Muscle of leg (tissue), 16 donors: ENCODE measurements around the gene BUD13. TPM values are rescaled to one million over a fixed set of nuclear protein-coding genes. Genes with fewer than 3 reads are reported as not detected.

Experiments used
- DNase-seq: peaks from one replicate; pipeline ENCODE4 v3.0.0; 2013
- H3K27ac ChIP-seq: one replicate; pipeline ENCODE4 v1.5.1; 2013; ENCODE audit warnings: mild to moderate bottlenecking, low read length, control low read depth
- H3K27me3 ChIP-seq: one replicate; pipeline ENCODE4 v1.6.1; 2013; ENCODE audit warnings: low read length; ENCODE audit not compliant: control insufficient read depth, insufficient read depth
- H3K36me3 ChIP-seq: one replicate; pipeline ENCODE4 v1.6.1; 2013; ENCODE audit warnings: low read length; ENCODE audit not compliant: control insufficient read depth, insufficient read depth
- H3K4me1 ChIP-seq: one replicate; pipeline ENCODE4 v1.6.1; 2013; ENCODE audit warnings: low read length; ENCODE audit not compliant: control insufficient read depth, insufficient read depth
- H3K4me3 ChIP-seq: one replicate; pipeline ENCODE4 v1.5.1; 2013; ENCODE audit warnings: low read length, control low read depth
- H3K9me3 ChIP-seq: replicated peaks from 2 replicates; pipeline ENCODE4 v1.6.1; 2013; ENCODE audit warnings: low read depth, low read length; ENCODE audit not compliant: control insufficient read depth
- WGBS: methylation state at CpG from one replicate; pipeline ENCODE4 v1.1.5; 2013; ENCODE audit warnings: missing lambda C conversion rate; ENCODE audit not compliant: insufficient coverage; 5-methylcytosine and 5-hydroxymethylcytosine counted together
- long read RNA-seq, 11 donors: transcript quantifications; one replicate each; lab custom pipeline, GENCODE V29; 2026
- polyA plus RNA-seq, 8 donors: library from polyadenylated mRNA; unstranded; fragments of 120-200 nt; gene quantifications; one replicate each; pipeline versions ENCODE4 v1.2.1 to v1.2.3, GENCODE V29; 2013; ENCODE audit warnings: inconsistent platforms in 1 of 8, low replicate concordance in 1 of 8; ENCODE audit not compliant: insufficient read length in 8 of 8, insufficient read depth in 1 of 8
- total RNA-seq: library from RNA; stranded (reverse); fragments of 120-200 nt; gene quantifications from one replicate; pipeline ENCODE4 v1.2.4, GENCODE V29; 2013

Gene BUD13, protein sequence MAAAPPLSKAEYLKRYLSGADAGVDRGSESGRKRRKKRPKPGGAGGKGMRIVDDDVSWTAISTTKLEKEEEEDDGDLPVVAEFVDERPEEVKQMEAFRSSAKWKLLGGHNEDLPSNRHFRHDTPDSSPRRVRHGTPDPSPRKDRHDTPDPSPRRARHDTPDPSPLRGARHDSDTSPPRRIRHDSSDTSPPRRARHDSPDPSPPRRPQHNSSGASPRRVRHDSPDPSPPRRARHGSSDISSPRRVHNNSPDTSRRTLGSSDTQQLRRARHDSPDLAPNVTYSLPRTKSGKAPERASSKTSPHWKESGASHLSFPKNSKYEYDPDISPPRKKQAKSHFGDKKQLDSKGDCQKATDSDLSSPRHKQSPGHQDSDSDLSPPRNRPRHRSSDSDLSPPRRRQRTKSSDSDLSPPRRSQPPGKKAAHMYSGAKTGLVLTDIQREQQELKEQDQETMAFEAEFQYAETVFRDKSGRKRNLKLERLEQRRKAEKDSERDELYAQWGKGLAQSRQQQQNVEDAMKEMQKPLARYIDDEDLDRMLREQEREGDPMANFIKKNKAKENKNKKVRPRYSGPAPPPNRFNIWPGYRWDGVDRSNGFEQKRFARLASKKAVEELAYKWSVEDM
- total RNA-seq (17.8 TPM), polyA plus RNA-seq (10 to 100 TPM; 17.6 to 23.7 (median 19.6) TPM)
- long read RNA-seq, donor 1, partial matches to known transcripts = 0 of 4 reads
- long read RNA-seq, donor 1, other reads (novel, unspliced or antisense) = 0 of 4 reads
- long read RNA-seq, donor 2 = 0 reads
- long read RNA-seq, donor 3, transcript BUD13-201 (10 exons, 2,196 nt) = major isoform, 5 of 10 reads
- long read RNA-seq, donor 3, partial matches to known transcripts = 5 of 10 reads
- long read RNA-seq, donor 3, other reads (novel, unspliced or antisense) = 0 of 10 reads
- long read RNA-seq, donor 4 = 0 reads
- long read RNA-seq, donor 5, partial matches to known transcripts = 19 of 22 reads
- long read RNA-seq, donor 5, other reads (novel, unspliced or antisense) = 0 of 22 reads
- long read RNA-seq, donor 6, transcript BUD13-201 (10 exons, 2,196 nt) = major isoform, 12 of 27 reads
- long read RNA-seq, donor 6, partial matches to known transcripts = 15 of 27 reads
- long read RNA-seq, donor 6, other reads (novel, unspliced or antisense) = 0 of 27 reads
- long read RNA-seq, donor 7, partial matches to known transcripts = 11 of 15 reads
- long read RNA-seq, donor 7, other reads (novel, unspliced or antisense) = 0 of 15 reads
- long read RNA-seq, donor 8, partial matches to known transcripts = 0 of 3 reads
- long read RNA-seq, donor 8, other reads (novel, unspliced or antisense) = 0 of 3 reads
- long read RNA-seq, donor 9, partial matches to known transcripts = 0 of 1 reads
- long read RNA-seq, donor 9, other reads (novel, unspliced or antisense) = 0 of 1 reads
- long read RNA-seq, donor 10, transcript BUD13-201 (10 exons, 2,196 nt) = major isoform, 5 of 13 reads
- long read RNA-seq, donor 10, partial matches to known transcripts = 8 of 13 reads
- long read RNA-seq, donor 10, other reads (novel, unspliced or antisense) = 0 of 13 reads
- long read RNA-seq, donor 11, partial matches to known transcripts = 0 of 2 reads
- long read RNA-seq, donor 11, other reads (novel, unspliced or antisense) = 0 of 2 reads

DNA sequence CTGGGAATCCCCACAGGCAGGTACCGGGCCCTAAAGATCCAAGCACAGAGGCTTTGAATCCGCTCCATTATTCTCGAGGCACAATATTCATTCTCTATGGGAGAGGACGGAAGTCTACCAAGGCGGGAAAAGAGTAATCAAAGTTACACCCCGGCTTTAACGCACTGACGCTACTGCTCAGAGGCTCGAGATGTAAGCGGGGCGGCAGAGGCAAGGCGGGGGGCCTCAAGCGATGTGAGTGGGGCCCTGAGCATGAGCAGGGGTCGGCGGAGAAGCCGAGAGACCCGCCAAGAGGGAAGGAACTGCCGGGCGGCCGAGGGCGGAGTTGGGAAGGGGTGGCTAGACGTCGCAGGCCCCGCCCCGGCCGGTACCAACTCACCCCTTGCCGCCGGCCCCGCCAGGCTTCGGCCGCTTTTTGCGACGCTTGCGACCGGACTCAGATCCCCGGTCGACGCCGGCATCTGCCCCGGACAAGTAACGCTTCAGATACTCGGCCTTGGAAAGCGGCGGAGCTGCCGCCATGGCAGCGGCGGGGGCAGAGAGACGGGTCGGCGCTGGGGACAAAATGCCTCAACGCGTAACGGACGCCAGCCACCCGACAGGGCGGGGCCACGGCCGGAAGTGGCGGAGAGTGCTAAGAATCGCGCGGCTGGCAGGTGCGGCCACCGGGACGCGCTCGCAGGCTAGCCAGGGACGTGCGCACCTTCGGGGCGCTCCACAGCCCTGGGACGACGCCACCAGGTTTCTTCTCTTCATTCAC lies at the start of gene BUD13:
Gene BUD13, minus strand, starts transcription at position 545 of the 760 bp plus-strand sequence. Its CDS starts 23 bp downstream, at position 522.
- under 1% methylated on average over 71 of the region's 73 CpGs for WGBS
- Histone ChIP-seq H3K9me3 (no peaks in the 10 kb centered on the region), H3K4me3 (peak within 1 kb of the TSS; percentile 99), H3K27ac (peak within 1 kb of the TSS; percentile 95), H3K4me1 (peaks cover 13% of the 10 kb centered on the region), H3K27me3 (no peaks in the 10 kb centered on the region), H3K36me3 (peaks cover 13% of the 10 kb centered on the region)
- peak; percentile 94 for DNase-seq

DNA sequence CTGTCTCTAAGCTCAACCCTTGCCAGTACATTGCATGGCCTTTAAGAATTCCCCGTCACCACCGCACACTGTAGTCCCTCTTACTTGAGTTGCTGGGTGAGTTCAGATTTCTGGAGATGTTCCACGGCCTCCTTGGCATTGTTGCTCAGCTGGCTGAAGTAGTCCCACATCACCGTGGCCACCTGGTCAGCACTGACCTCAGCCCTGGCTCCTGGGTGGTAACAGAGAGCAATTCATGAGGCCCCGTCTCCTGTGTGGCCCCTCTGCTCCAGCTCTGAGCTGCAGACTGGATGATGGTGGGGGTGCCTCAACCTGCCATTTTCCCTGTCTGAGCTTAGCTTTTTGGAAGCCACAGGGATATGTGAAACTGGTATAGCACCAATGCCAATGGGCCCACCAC lies 49.8 kb upstream of the BUD13 start:
- 67% methylated on average over 4 of the region's 5 CpGs for WGBS
- Histone ChIP-seq H3K27ac (no peak overlapping the region), H3K36me3 (no peaks in the 10 kb centered on the region), H3K4me3 (no peak overlapping the region), H3K27me3 (peaks cover 2% of the 10 kb centered on the region), H3K9me3 (no peaks in the 10 kb centered on the region), H3K4me1 (no peaks in the 10 kb centered on the region)
- DNase-seq = no peak

DNA sequence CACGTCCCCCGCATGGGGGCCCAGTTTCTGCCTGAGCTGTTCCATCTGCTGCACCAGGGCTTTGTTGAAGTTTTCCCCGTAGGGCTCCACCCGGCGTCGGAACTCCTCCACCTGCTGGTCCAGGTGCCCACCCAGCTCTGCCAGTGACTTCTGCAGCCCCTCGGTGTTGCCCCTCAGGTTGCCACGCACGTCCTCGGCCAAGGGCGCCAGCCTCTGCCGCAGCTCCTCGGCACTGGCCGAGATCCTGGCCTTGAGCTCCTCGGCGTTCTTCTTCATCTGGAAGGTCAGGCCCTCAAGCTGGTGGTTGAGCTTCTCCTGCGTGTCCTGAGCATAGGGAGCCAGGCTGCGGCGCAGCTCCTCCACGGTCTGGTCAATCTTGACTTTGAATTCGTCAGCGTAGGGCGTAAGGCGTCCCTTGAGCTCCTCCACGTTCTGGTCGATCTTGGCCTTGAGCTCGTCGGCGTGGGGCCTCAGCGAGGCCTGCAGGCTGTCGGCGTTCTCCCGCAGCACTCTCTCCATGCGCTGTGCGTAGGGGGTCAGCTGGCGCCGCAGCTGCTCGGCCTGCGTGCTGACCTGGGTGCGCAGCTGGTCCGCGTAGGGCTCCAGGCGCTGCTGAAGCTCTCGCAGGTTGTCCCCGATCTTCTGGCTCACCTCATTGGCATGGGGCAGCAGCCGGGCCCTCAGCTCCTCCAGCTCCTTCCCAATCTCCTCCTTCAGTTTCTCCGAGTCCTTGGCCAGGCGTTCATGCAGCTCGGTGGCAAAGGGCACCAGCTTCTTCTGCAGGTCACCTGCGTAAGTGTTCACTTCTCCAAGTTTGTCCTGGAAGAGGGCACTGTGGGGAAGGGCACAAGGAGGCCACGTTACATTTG lies 48.5 kb upstream of the BUD13 start:
- DNase-seq = no peak

DNA sequence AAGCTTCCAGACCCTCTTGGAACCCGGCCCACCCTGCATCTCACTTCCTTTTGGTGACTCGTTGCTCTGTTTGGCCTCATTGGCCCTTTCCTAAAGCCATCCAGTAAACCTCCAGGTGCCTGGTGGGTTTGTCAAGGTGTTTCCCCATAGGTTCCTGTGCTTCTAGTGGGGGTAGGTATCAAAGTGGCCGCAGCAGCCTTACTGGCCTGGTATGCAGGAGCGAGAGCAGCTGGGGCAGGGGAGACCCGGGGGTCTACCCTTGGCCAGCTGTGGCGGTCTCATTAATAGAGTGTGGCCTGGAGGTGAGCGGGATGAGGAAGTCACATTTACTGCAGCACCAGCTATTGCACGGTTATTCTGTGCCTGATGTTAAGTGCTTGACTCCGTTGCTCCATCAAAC lies 46.3 kb upstream of the BUD13 start:
- Histone ChIP-seq H3K9me3 (no peaks in the 10 kb centered on the region), H3K4me3 (no peak overlapping the region), H3K27ac (no peak overlapping the region), H3K4me1 (no peaks in the 10 kb centered on the region), H3K36me3 (no peaks in the 10 kb centered on the region), H3K27me3 (peaks cover 2% of the 10 kb centered on the region)
- no peak for DNase-seq
- 86% methylated on average over 8 of the region's 9 CpGs for WGBS

More for the DNA sequence above, 48.5 kb upstream of the BUD13 start:
- Histone ChIP-seq H3K27me3 (peaks cover 2% of the 10 kb centered on the region), H3K27ac (no peak overlapping the region), H3K4me3 (no peak overlapping the region), H3K9me3 (no peaks in the 10 kb centered on the region), H3K36me3 (no peaks in the 10 kb centered on the region), H3K4me1 (no peaks in the 10 kb centered on the region)
- 89% methylated on average over 50 of the region's 51 CpGs for WGBS

DNA sequence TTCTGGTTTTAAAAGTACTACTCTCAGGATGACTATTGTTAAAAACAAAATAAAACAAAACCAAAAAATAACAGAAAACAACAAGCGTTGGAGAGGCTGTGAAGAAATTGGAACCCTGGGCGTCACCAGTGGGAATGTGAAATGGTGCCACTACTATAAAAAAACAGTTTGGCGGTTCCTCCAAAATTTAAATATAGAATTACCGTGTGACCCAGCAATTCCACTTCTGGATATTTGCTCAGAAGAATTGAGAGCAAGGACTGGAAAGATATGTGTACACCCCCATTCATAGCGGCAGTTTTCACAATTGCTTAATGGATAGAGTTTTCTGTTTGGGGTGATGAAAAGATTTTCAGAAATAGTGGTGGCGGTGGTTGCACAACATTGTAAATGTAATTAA lies 41.7 kb upstream of the BUD13 start:
- Histone ChIP-seq H3K36me3 (no peaks in the 10 kb centered on the region), H3K4me1 (no peaks in the 10 kb centered on the region), H3K4me3 (no peak overlapping the region), H3K9me3 (no peaks in the 10 kb centered on the region), H3K27ac (no peak overlapping the region), H3K27me3 (peaks cover 5% of the 10 kb centered on the region)
- no CpG with 5 or more reads among the region's 6 CpGs for WGBS
- no peak for DNase-seq

DNA sequence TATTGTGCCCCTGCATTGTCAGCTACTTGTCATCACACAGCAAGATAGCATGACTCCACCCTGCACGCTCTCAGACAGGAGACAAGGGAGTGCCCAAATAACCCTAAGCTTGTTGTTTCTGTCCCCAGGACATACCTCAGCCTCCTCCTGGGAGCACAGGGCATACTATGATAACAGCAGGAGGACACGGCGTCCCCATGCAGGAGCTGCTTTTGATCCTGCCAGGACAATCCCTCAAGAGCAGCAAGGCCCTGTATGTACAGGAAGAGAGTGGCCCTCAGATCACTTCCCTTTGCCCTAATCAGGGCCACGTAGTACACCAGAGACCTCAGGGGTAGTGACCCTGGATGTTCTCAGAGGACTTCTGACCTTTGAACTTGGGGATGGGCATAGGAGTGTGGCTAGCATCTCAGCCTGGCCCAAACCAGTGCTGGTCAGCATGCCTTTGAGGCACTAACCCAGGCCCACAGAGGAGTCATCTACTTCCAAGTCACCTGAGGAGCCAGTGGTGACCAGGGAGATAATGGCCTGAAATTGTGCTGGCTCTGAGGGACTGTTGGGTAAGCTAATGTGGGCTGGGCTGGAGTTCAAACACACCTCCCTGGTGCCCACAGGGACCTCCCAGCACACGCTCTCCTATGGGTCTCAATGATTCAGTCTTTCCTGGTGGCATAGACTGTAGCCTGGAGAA lies 41.1 kb upstream of the BUD13 start:
- no peaks in the 10 kb centered on the region for H3K36me3 ChIP-seq
- no peak overlapping the region for H3K4me3 ChIP-seq
- no peaks in the 10 kb centered on the region for H3K4me1 ChIP-seq
- no peaks in the 10 kb centered on the region for H3K9me3 ChIP-seq
- 73% methylated on average over 4 of the region's 5 CpGs for WGBS
- no peak overlapping the region for H3K27ac ChIP-seq
- H3K27me3 ChIP-seq = peaks cover 5% of the 10 kb centered on the region
- DNase-seq = no peak

DNA sequence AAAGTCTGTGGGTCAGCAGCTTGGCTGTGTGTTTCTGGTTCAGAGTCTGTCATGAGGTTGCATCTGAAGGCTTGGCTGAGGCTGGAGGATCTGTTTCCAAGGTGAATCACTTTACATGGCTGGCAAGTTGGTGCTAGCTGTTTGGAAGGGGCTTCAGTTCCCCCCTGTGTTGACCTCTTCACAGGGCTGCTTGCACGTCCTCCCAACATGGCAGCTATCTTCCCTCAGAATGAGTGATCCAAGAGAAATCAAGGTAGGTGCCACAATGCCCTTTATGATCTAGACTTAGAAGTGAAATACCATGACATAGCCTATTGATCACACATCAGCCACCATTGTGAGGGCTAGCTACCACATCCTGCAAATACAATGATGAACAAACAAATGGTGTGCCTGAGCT lies 40.4 kb upstream of the BUD13 start:
- Histone ChIP-seq H3K4me3 (no peak overlapping the region), H3K27ac (no peak overlapping the region), H3K4me1 (no peaks in the 10 kb centered on the region), H3K9me3 (no peaks in the 10 kb centered on the region), H3K36me3 (no peaks in the 10 kb centered on the region), H3K27me3 (peaks cover 5% of the 10 kb centered on the region)
- WGBS = 100% methylated on average over 1 of the region's 1 CpG
- no peak for DNase-seq

DNA sequence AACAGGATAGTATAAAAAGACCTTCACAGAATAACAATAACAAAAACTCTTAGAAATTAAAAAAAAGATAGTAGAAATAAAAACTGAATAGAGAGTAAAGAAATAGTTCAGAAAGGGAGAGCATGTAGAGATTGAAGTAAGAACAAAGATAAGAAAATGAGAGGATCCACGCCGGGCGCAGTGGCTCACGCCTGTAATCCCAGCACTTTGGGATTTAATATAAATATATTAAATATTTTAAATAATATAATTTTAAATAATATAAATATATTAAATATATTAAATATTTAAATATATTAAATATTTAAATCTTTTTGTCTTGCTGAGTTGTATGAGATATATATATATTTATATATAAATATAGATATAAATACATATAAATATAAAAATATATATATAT lies 39.3 kb upstream of the BUD13 start:
- no CpG with 5 or more reads among the region's 4 CpGs for WGBS
- Histone ChIP-seq H3K36me3 (no peaks in the 10 kb centered on the region), H3K27me3 (peaks cover 5% of the 10 kb centered on the region), H3K27ac (no peak overlapping the region), H3K9me3 (no peaks in the 10 kb centered on the region), H3K4me1 (no peaks in the 10 kb centered on the region), H3K4me3 (no peak overlapping the region)
- no peak for DNase-seq
